Measurements from ENCODE around the gene CFAP57. TPM values are rescaled to one million over a fixed set of nuclear protein-coding genes. Genes with fewer than 3 reads are reported as not detected.
A peak's percentile ranks its signal among the peaks of the same experiment; 100 is the strongest.

CFAP57 gene
- total and polyA plus RNA-seq, 9 of the 15 experiments (the other 6 are each of a cell fraction or from before 2014, with no cell fraction given) = 0.04 to 0.22 (median 0.07) TPM; not detected in 3

- WGBS (ENCODE audit: insufficient coverage, low coverage, missing lambda C conversion rate) = 4% methylated on average over 7 of the region's 7 CpGs
- Histone ChIP-seq H3K27ac (ENCODE audit: extremely low read depth, low read depth, low read length) (no peak overlapping the region), H3K9ac (ENCODE audit: insufficient read depth in 1 of 2, low read depth in 2 of 2, low read length in 2 of 2) (no peak overlapping the region), H2AFZ (ENCODE audit: low read depth, low read length) (no peak overlapping the region), H3K4me1 (replicated peaks in 1 of 2; ENCODE audit: control insufficient read depth in 2 of 2, insufficient read depth in 2 of 2, low read length in 2 of 2) (0 out of 5 replicates have a peak, but pooled peaks cover 0 to 3% of the 10 kb centered on the region in 2 experiments), H3K36me3 (ENCODE audit: control insufficient read depth, insufficient read depth, low read length) (no peaks in the 10 kb centered on the region), H3K4me3 (no peak overlapping the region), H3K4me2 (ENCODE audit: insufficient read depth, low read length) (no peak overlapping the region), H4K20me1 (replicated peaks; ENCODE audit: control insufficient read depth, insufficient read depth, low read length) (peaks cover 6% of the 10 kb centered on the region), H3K9me3 (replicated peaks; ENCODE audit: control insufficient read depth, insufficient read depth, low read depth, low read length) (no peaks in the 10 kb centered on the region), H3K79me2 (ENCODE audit: control insufficient read depth, insufficient read depth, low read length) (no peaks in the 10 kb centered on the region), H3K27me3 (ENCODE audit: control insufficient read depth in 2 of 2, insufficient read depth in 2 of 2, low read length in 2 of 2) (peaks cover 38 to 43% of the 10 kb centered on the region in 2 experiments; a peak in 4 of 5 replicates), H3K9me1 (ENCODE audit: control insufficient read depth, insufficient read depth, low read length) (no peaks in the 10 kb centered on the region)
- ChIA-PET CTCF (ENCODE audit: low intra/inter-chr PET ratio) (no interaction called here), POLR2A (interaction anchor here (0.5 to 1.5 kb wide), 4 partner anchors 9 to 270 kb away, joined by 3 to 5 read pairs (median 4); no protein-coding TSS in a partner anchor)
- intact Hi-C loops (cut with micrococcal nuclease) = no loop called here
- in situ Hi-C loops (cut with MboI) = no loop called here
- ATAC-seq = no peak
- no TSS peak for BruUV-seq (replicated peaks)
- FAIRE-seq = no peak
- no peak for DNase-seq (ENCODE audit: extremely low read depth in 1 of 4, low spot score in 3 of 4)
- TF ChIP-seq FOSL1 (tag; conservative IDR thresholded peaks at IDR 0.05) (peak; percentile 86), PBX2 (CRISPR knock-in tag; IDR thresholded peaks at IDR 0.05; ENCODE audit: low read depth) (no peak), PBX2 (tag; conservative IDR thresholded peaks at IDR 0.05; ENCODE audit: low read depth) (peak; percentile 50; the same call in 1 of the 2 replicates), ZBTB2 (IDR thresholded peaks at IDR 0.05) (no peak), SIN3B (IDR thresholded peaks at IDR 0.05; ENCODE audit: low read depth) (no peak), SOX6 (IDR thresholded peaks at IDR 0.05) (peak; percentile 42; the same call in 1 of the 2 replicates), ZNF639 (CRISPR knock-in tag; conservative IDR thresholded peaks at IDR 0.05 in 1 of 2, IDR thresholded peaks at IDR 0.05 in 1 of 2) (no peak), TAF1 (IDR thresholded peaks at IDR 0.05; ENCODE audit: control insufficient read depth, extremely low read depth, insufficient read depth, low read length, severe bottlenecking) (no peak), JUND (IDR thresholded peaks at IDR 0.05; ENCODE audit: borderline replicate concordance, low read depth, low read length) (peak; percentile 50; the same call in 1 of the 2 replicates), JUND (tag; IDR thresholded peaks at IDR 0.05; ENCODE audit: borderline replicate concordance, low read depth, low read length) (no peak), DACH1 (IDR thresholded peaks at IDR 0.05; ENCODE audit: partially characterized antibody) (no peak), MEIS2 (IDR thresholded peaks at IDR 0.05; ENCODE audit: partially characterized antibody) (peak; percentile 28)
Measured at GRCh38 chr1:43293896-43294760, 122.0 kb downstream of the CFAP57 start.

Data from K562 (cell line).